ENCODE data around the gene KCNK18.

GRCh38 chr10:117204316-117204715, 7.0 kb downstream of the KCNK18 start:
- no peak for TF ChIP-seq MAX (IDR thresholded peaks at IDR 0.05)
- no peak for TF ChIP-seq CTCF (IDR thresholded peaks at IDR 0.05)
- TF ChIP-seq SMC3 (IDR thresholded peaks at IDR 0.05), result no peak
- TF ChIP-seq BHLHE40 (IDR thresholded peaks at IDR 0.05; ENCODE audit: low read depth, low read length), result no peak
- TF ChIP-seq BCL3 (IDR thresholded peaks at IDR 0.05), result no peak
- TF ChIP-seq HDAC2 (IDR thresholded peaks at IDR 0.05), result no peak

Data from A549 (cell line).